ENCODE data around the gene TDRD6.

TDRD6 gene

GRCh38 chr6:46687619-46688097 is at the start of gene TDRD6:
TSS of gene TDRD6 (plus strand) at chr6:46687885. CDS start at chr6:46688129, 244 bp downstream.
- in situ Hi-C loops (cut with MboI; ENCODE audit: low sequenced_read_pairs): no loop called here

GRCh38 chr6:46637933-46638332 is 49.8 kb upstream of the TDRD6 start:
- in situ Hi-C loops (cut with MboI; ENCODE audit: low sequenced_read_pairs): loop anchor here (25.0 kb wide), 1 partner anchor 226 kb away; no protein-coding TSS in a partner anchor

- in situ Hi-C loops (cut with MboI; ENCODE audit: low sequenced_read_pairs): loop anchor here (25.0 kb wide), 1 partner anchor 226 kb away; no protein-coding TSS in a partner anchor
These were observed 49.0 kb upstream of the TDRD6 start for GRCh38 chr6:46638650-46639049.

- in situ Hi-C loops (cut with MboI; ENCODE audit: low sequenced_read_pairs): loop anchor here (25.0 kb wide), 1 partner anchor 231 kb away; no protein-coding TSS in a partner anchor
These were observed 44.5 kb upstream of the TDRD6 start for GRCh38 chr6:46642928-46643751.

GRCh38 chr6:46645265-46645664 is 42.4 kb upstream of the TDRD6 start:
- in situ Hi-C loops (cut with MboI; ENCODE audit: low sequenced_read_pairs): loop anchor here (25.0 kb wide), 1 partner anchor 233 kb away; no protein-coding TSS in a partner anchor

- in situ Hi-C loops (cut with MboI; ENCODE audit: low sequenced_read_pairs): loop anchor here (25.0 kb wide), 1 partner anchor 236 kb away; no protein-coding TSS in a partner anchor
These were observed 39.6 kb upstream of the TDRD6 start for GRCh38 chr6:46648108-46648507.

GRCh38 chr6:46648869-46649492 is 38.7 kb upstream of the TDRD6 start:
- in situ Hi-C loops (cut with MboI; ENCODE audit: low sequenced_read_pairs): loop anchor here (25.0 kb wide), 1 partner anchor 237 kb away; no protein-coding TSS in a partner anchor

GRCh38 chr6:46651006-46651405 is 36.7 kb upstream of the TDRD6 start:
- in situ Hi-C loops (cut with MboI; ENCODE audit: low sequenced_read_pairs): no loop called here

- in situ Hi-C loops (cut with MboI; ENCODE audit: low sequenced_read_pairs): no loop called here
These were observed 35.9 kb upstream of the TDRD6 start for GRCh38 chr6:46651816-46652215.

- in situ Hi-C loops (cut with MboI; ENCODE audit: low sequenced_read_pairs): no loop called here
These were observed 35.5 kb upstream of the TDRD6 start for GRCh38 chr6:46652232-46652602.

- in situ Hi-C loops (cut with MboI; ENCODE audit: low sequenced_read_pairs): no loop called here
These were observed 34.9 kb upstream of the TDRD6 start, which contains the start of the genes CYP39A1 and SLC25A27 for GRCh38 chr6:46652603-46653438. TSS of gene CYP39A1 (minus strand) at chr6:46652818. CDS start at chr6:46652582, 236 bp downstream. TSS of gene SLC25A27 (plus strand) at chr6:46652975. CDS start at chr6:46653193, 218 bp downstream.

- in situ Hi-C loops (cut with MboI; ENCODE audit: low sequenced_read_pairs): no loop called here
These were observed 34.1 kb upstream of the TDRD6 start for GRCh38 chr6:46653439-46654195.

GRCh38 chr6:46655803-46656202 is 31.9 kb upstream of the TDRD6 start:
- in situ Hi-C loops (cut with MboI; ENCODE audit: low sequenced_read_pairs): no loop called here

- in situ Hi-C loops (cut with MboI; ENCODE audit: low sequenced_read_pairs): no loop called here
These were observed 30.0 kb upstream of the TDRD6 start for GRCh38 chr6:46657642-46658041.

GRCh38 chr6:46661483-46661882 is 26.2 kb upstream of the TDRD6 start:
- in situ Hi-C loops (cut with MboI; ENCODE audit: low sequenced_read_pairs): no loop called here

GRCh38 chr6:46667377-46667776 is 20.3 kb upstream of the TDRD6 start:
- in situ Hi-C loops (cut with MboI; ENCODE audit: low sequenced_read_pairs): no loop called here

- in situ Hi-C loops (cut with MboI; ENCODE audit: low sequenced_read_pairs): no loop called here
These were observed 13.3 kb upstream of the TDRD6 start for GRCh38 chr6:46674410-46674809.

- in situ Hi-C loops (cut with MboI; ENCODE audit: low sequenced_read_pairs): no loop called here
These were observed 10.9 kb upstream of the TDRD6 start for GRCh38 chr6:46676604-46677313.

GRCh38 chr6:46677314-46677654 is 10.4 kb upstream of the TDRD6 start:
- in situ Hi-C loops (cut with MboI; ENCODE audit: low sequenced_read_pairs): no loop called here
